ENCODE results near the gene LRPAP1.

LRPAP1 gene

DNA sequence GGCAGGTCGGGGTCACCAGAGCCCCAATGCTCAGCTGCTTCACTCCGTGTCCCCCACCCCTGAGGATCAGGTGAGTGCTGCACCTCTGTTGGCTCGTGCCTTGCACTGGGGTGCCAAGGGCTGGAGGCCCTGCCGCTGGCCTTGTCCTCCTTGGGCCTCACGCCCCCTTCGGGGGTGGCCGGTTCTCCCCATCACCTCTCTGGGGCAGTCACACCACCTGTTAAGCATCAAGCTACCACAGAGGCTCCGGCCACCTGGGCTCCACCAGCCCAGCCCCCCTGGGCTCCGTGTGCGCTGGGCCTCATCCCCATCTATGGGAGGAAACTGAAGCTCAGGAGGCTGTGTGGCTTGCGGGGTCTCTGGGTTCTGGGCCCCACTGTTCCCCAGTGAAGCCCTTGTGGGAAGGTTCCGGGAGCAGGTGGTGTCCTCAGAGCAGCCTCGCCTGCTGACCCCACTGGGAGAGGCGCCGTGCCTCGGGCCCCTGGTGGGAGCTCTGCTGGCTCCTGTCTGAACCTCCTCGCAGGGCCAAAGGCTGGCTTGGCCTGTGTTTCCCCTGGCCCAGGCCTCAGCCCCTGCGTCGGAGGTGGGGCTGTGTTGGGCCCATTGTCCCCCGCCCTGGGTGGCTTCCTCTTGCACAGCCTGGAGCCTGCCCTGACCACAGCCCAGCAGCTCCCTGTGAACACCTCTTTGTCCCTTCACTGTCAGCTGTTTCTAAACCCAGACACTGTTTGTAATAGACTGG lies 38.3 kb downstream of the LRPAP1 start:
- no peak for TF ChIP-seq CTCF (IDR thresholded peaks at IDR 0.05)
- Histone ChIP-seq H3K4me3 (no peak overlapping the region), H3K27ac (no peak overlapping the region)
- no peak for DNase-seq (ENCODE audit: low spot score)

DNA sequence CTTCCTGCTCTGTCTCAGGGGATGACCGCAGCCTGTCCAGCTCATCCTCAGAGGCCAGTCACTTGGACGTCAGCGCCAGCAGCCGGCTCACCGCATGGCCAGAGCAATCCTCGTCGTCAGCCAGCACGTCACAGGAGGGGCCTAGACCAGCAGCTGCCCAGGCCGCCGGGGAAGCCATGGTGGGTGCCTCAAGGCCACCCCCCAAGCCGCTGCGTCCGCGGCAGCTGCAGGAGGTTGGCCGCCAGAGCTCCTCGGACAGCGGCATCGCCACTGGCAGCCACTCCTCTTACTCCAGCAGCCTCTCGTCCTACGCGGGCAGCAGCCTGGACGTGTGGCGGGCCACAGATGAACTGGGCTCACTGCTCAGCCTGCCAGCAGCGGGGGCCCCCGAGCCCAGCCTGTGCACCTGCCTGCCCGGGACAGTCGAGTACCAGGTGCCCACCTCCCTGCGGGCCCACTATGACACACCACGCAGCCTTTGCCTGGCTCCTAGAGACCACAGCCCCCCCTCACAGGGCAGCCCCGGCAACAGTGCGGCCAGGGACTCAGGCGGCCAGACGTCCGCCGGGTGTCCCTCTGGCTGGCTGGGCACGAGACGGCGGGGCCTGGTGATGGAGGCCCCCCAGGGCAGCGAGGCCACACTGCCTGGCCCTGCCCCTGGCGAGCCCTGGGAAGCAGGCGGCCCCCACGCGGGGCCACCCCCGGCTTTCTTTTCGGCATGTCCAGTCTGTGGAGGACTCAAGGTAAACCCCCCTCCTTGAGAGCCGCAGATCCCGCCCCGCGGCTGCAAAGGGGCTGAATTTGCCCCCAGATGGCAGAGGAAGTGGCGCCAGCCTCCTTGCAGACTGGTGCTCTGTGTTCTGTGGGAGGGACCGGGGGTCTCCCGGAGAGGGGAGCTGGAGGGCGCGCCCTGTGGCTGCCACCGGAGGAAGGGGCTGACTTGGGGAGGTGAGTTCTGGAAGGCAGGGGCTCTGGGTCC lies 39.2 kb downstream of the LRPAP1 start:
- no peak for TF ChIP-seq CTCF (IDR thresholded peaks at IDR 0.05)
- DNase-seq (ENCODE audit: low spot score) = no peak
- H3K4me3 ChIP-seq = no peak overlapping the region
- no peak overlapping the region for H3K27ac ChIP-seq

GRCh38 chr4:3491681-3492405 lies 40.4 kb downstream of the LRPAP1 start:
- no peak for TF ChIP-seq CTCF (IDR thresholded peaks at IDR 0.05)
- no peak overlapping the region for H3K27ac ChIP-seq
- DNase-seq (ENCODE audit: low spot score) = no peak
- no peak overlapping the region for H3K4me3 ChIP-seq

DNA sequence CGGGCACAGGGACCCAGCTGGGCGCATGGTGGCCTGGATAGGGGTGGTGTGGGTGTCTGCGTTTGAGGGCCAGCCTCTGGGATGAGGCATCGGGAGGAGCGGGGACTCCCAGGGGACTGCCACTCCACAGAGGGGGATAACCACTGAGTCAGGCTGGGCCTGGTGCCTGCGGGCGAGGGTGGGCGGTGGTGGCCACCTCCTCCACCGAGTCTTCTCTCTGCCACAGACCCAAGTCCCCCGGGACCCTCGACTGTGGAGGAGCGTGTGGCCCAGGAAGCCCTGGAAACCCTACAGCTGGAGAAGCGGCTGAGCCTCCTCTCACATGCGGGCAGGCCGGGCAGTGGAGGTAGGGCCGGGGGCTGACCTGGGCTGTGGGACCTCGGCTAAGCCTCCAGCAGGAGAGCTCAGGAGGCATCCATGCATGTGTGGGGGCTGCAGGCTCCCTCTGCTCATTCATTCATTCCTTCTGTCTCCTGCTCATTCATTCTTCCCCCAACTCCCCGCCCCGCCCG lies 42.7 kb downstream of the LRPAP1 start:
- Histone ChIP-seq H3K4me3 (no peak overlapping the region), H3K27ac (no peak overlapping the region)
- no peak for DNase-seq (ENCODE audit: low spot score)
- no peak for TF ChIP-seq CTCF (IDR thresholded peaks at IDR 0.05)

DNA sequence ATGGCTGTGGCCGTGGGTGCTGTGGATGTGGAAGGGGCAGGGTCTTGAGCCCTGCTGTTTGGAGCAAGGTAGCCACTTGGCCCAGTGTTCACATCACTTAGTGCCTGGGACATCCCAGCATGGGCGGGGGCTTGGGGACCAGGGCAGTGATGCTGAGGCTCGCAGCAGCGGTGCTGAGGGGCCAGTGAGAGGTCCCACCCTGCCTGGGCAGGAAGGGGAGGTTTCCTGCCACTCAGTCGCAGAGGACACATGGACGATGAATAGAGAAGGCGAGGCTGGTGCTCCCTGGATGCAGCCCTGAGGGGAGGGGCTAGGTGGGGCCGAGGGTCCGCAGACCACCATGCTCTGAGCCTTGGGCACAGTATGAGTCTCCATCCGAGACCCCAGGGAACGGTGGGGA lies 43.4 kb downstream of the LRPAP1 start:
- no peak for DNase-seq (ENCODE audit: low spot score)
- no peak for TF ChIP-seq CTCF (IDR thresholded peaks at IDR 0.05)
- H3K27ac ChIP-seq = no peak overlapping the region
- no peak overlapping the region for H3K4me3 ChIP-seq

- DNase-seq (ENCODE audit: low spot score) = no peak
- no peak for TF ChIP-seq CTCF (IDR thresholded peaks at IDR 0.05)
- Histone ChIP-seq H3K4me3 (no peak overlapping the region), H3K27ac (no peak overlapping the region)
Observed at GRCh38 chr4:3487861-3488260, 44.4 kb downstream of the LRPAP1 start.

Measured in coronary artery (tissue), 2 donors.